ENCODE measurements around the gene NNAT.
"Not testable (repeated sequence)": the region's sequence is repeated elsewhere in the genome, so short reads cannot be mapped to it uniquely, and the experiment has no call there.

NNAT gene

GRCh38 chr20:37542281-37542680 is 21.2 kb downstream of the NNAT start:
- DNase-seq = no peak

- no peak for DNase-seq
Observed at GRCh38 chr20:37543828-37544227, 22.8 kb downstream of the NNAT start.

- DNase-seq = no peak
Observed at GRCh38 chr20:37544386-37544785, 23.3 kb downstream of the NNAT start.

- DNase-seq = no peak
Observed at GRCh38 chr20:37545516-37545915, 24.5 kb downstream of the NNAT start.

GRCh38 chr20:37547912-37548311 is 26.9 kb downstream of the NNAT start:
- DNase-seq = no peak

DNA sequence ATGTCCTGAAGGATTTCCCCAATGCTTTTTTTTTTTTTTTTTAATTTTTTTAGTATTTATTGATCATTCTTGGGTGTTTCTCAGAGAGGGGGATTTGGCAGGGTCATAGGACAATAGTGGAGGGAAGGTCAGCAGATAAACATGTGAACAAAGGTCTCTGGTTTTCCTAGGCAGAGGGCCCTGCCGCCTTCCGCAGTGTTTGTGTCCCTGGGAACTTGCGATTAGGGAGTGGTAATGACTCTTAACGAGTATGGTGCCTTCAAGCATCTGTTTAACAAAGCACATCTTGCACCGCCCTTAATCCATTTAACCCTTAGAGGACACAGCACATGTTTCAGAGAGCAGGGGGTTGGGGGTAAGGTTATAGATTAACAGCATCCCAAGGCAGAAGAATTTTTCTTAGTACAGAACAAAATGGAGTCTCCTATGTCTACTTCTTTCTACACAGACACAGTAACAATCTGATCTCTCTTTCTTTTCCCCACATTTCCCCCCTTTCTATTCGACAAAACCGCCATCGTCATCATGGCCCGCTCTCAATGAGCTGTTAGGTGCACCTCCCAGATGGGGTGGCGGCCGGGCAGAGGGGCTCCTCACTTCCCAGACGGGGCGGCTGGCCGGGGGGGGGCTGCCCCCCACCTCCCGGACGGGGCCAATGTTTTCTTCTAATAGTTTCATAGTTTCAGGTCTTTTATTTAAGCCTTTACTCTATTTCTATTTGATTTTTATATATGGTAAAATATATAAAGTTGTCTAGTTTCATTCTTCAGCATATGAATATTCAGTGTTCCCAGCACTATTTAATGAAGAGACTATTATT is 29.3 kb downstream of the NNAT start:
- DNase-seq = not testable (repeated sequence)

GRCh38 chr20:37551660-37552059 is 30.6 kb downstream of the NNAT start:
- not testable (repeated sequence) for DNase-seq

DNA sequence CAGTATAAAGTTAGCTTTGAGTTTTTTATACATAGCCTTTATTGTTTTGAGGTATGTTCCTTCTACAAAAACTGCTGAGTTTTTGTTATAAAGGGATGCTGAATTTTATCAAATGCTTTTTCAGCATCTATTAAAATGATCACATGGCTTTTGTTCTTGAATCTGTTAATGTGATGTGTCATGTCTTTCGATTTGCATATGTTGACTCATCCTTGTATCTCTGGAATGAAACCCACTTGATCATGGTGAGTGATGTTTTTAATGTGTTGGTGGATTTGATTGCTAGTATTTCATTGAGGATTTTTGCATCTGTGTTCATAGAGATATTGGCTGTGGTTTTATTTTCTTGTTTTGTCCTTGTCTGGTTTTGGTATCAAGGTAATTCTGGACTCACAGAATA is 31.4 kb downstream of the NNAT start:
- no peak for DNase-seq

DNA sequence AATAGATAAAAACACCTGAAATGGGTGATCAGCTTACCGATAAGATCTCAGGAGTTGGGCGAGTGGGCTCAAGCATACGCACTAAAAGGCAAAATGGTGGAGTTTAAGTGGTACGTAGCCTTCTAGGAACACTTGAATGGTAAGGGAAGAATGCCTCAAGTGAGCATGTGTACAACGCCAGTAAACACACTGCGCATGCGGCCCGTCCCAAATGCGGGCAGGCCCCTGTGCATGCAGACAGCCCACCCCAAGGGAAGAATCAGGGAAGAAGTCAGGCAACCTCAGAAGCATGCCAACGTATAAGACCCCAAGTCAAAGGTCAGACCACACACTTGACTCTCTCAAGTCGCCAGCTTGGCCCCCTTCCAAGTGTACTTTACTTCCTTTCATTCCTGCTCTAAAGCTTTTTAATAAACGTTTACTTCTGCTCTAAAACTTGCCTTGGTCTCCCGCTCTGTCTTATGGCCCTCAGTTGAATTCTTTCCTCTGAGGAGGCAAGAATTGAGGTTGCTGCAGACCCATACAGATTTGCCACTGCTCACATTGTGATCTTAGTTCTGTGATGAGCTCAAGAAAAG is 33.8 kb downstream of the NNAT start:
- not testable (repeated sequence) for DNase-seq

DNA sequence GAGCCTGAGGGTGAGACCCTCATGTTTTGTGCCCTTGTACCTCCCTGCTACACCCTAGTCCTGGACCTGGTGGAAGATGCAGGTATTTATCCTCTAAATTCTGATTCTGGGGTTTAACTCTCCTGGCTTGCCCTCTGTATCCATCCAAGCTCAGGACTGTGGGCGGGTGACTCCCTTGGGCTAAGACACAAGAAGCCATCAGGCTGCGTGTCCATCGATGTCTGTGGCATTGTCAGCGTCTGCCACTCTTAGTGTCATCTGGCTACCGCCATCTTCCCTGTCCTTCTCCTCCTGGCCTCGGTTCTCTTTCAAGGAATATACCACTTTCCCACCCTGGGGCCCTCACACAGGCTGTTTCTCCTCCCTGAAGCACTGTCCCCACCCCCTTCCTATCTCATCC is 35.5 kb downstream of the NNAT start:
- no peak for DNase-seq

DNA sequence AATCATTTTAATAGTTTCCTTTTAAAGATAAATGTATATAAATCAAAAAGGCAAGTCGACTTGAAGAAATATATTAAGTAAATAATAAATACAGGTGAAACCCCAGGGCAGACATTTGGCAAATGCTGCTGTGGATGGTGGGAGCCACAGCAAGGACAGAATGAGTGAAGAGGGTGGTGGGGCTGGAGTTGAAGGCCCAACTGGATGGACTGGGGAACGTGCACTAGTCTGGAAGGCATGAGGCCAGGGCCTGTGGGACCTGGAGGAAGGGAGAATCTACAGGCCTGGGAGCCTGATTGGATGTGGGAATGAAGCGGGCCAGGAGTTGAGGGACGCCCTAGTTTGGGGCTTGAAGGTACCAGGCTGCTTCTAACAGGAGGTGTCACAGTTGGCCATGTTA is 37.3 kb downstream of the NNAT start:
- no peak for DNase-seq

GRCh38 chr20:37558779-37559178 is 37.7 kb downstream of the NNAT start:
- DNase-seq = no peak

DNA sequence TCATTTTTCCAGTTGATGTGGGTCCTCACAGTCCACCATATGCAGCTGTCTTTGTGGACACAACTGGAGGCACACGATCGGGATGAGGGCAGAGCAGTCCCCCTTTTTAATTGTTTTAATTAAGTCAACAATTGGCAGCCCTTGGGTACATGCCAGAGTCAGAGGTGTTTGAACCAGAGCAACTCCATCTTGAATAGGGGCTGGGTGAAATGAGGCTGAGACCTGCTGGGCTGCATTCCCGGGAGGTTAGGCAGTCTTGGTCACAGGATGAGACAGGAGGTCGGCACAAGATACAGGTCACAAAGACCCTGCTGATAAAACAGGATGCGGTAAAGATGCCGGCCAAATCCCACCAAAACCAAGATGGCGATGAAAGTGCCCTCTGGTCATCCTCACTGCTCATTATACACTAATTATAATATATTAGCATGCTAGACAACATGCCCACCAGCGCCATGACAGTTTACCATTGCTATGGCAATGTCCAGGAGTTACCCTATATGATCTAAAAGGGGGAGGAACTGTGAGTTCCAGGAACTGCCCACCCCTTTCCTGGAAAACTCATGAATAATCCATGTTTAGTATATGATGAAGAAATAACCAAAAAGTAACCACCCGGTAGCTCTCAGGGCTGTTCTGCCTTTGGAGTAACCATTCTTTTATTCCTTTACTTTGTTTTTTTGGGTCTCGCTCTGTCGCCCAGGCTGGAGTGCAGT is 38.4 kb downstream of the NNAT start:
- DNase-seq = no peak

DNA sequence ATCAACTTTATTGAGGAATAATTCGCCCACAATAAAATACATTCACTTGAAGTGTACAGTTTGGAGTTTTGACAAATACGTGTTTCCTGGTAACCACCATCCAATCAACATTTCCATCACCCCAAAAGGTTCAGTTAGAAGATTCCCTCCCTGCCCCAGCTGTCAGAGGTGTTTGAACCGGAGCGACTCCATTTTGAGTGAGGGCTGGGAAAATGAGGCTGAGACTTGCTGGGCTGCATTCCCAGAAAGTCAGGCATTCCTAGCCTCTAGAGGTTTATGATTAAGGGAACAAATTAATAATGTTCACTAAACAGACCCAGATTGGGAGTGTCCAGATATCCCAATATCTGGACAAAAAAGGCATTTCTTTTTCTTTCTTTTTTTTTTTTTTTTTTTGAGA is 39.6 kb downstream of the NNAT start:
- DNase-seq = no peak

DNA sequence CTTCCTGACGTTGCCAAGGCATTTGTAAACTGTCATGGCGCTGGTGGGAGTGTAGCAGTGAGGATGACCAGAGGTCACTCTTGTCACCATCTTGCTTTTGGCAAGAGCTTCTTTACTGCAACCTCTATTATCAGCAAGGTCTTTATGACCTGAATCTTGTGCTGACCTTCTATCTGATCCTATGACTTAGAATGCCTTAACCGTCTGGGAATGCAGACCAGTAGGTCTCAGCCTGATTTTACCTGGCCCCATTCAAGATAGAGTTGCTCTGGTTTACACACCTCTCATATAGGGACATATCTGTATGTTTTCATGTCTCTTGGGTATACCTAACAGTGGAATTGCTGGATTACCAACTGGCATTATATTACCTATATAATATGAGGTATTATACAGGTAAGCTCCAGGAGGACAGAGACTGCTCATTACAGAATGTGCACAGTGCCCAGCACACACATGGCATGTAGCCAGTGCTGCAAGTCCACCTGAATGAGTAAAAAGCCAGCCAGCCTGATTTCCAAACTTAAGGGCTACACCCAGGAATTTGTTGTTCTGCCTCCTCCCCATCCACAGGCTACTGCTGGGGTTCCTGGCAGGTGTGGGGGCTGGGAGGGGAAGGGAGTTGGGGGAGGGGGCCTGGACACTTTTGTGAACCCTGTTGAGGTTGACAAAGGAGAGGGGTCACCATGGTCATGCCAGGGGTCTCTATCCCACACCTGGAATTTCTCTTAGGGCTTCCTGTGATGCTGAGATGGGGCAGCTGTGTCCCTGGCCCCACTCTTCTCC is 41.8 kb downstream of the NNAT start:
- no peak for DNase-seq

DNA sequence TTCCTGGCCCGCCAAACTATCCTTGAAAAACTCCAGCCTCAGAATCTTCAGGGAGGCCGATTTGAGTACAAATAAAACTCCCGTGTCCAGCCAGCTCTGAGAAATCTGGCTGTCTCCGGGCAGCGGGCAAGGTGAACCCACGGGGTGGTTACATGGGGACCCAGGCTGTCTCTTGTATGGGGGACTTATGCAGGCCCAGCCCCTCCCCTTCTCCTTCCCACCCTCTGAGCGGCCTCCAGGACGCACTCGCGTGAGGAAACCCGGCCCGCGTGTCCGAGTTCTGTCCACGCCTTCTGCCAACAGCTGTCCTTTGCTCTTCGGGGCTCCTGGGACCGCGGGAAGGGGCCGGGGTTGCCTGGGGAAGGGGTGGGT is 43.0 kb downstream of the NNAT start:
- no peak for DNase-seq

- peak; percentile 35 for DNase-seq
Observed at GRCh38 chr20:37564388-37565133, 43.5 kb downstream of the NNAT start.

- no peak for DNase-seq
Observed at GRCh38 chr20:37565134-37565811, 44.2 kb downstream of the NNAT start.

DNA sequence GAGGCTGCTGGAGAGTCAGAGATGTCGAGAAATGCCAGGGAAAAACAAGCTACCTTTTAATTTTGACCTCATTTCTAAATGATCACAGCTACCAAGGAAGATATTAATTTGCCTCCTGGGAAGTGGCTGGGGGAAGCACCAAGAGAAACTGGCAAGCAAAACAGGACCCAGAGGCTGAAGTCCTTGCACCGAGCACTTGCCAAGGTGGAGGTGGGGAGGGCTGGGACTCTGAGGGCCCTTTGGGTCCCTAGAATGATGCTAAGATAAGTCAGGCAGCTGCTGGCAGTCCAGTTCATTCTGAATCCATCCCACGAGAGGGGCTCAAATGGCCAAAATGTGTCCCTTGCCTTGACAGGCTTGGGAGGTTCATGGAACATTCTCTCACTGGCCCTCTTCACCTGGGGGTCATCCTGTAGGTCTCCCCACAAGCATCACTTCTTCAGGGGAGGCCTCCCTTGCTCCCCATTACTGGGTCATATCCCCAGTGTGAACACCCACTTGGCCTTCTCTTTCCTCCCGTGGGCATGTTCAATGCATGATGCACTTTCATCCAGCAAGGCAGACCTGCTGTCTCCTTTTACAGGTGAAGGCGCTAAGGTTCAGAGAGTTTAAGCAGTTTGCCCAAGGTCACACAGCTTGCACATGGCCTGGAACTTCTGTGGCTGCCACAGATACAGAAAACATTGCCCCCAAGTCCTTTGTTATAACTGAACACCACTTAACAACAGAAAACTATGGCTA is 45.7 kb downstream of the NNAT start:
- no peak for DNase-seq

DNA sequence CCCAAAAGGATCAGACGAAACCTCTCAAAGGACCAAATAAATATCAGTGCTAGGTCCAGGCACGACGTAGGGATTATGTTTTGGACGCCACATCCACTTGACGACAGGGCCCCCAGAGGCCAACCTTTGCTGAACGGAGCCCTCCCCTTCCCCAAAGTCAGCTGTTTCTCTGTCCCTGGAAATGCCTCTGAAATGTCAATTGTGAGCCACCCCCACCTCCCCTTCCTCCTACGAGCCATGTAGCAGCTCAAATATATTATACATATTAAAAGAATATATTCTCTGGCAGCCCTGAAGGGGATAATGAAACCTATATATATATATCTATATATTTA is 46.2 kb downstream of the NNAT start:
- DNase-seq = no peak

All from midbrain (tissue), 1 donor.